Activated CD8-positive, alpha-beta memory T cell treated with anti-CD3 and anti-CD28 coated beads, Interleukin-2, amount 10 ng/mL, durations not matched to agents 7 days and 5 days (primary cell): ENCODE data around the gene KLF8. TPM values are rescaled to one million over a fixed set of nuclear protein-coding genes. Genes with fewer than 3 reads are reported as not detected.
"Not testable (repeated sequence)": the region's sequence is repeated elsewhere in the genome, so short reads cannot be mapped to it uniquely, and the experiment has no call there.

Experiments
- ATAC-seq: fragments of 150-1000 bp; cut with Tn5 transposase; one replicate; pipeline ENCODE4 v1.10.0; 2021; ENCODE audit warnings: moderate library complexity
- CTCF ChIA-PET: fragments of 350-600 bp; sonication (Branson Sonifier 250); formaldehyde crosslinking; loops from one replicate; lab custom pipeline; 2021; ENCODE audit warnings: antibody characterized with exemption; lab: Charles Lee
- DNase-seq: peaks from one replicate; pipeline ENCODE4 v3.0.0-alpha.2; 2020
- H3K27ac Mint-ChIP-seq: one replicate; pipeline ENCODE4 v1.8.0; 2021; ENCODE audit warnings: mild to moderate bottlenecking, mixed read lengths
- H3K27me3 Mint-ChIP-seq: one replicate; pipeline ENCODE4 v1.8.0; 2021; ENCODE audit warnings: mixed read lengths
- H3K36me3 Mint-ChIP-seq: one replicate; pipeline ENCODE4 v1.8.0; 2021; ENCODE audit warnings: mild to moderate bottlenecking, mixed read lengths
- H3K4me1 Mint-ChIP-seq: one replicate; pipeline ENCODE4 v1.8.0; 2021; ENCODE audit warnings: mixed read lengths
- H3K4me3 Mint-ChIP-seq: one replicate; pipeline ENCODE4 v1.8.0; 2021; ENCODE audit warnings: mild to moderate bottlenecking, moderate library complexity, mixed read lengths
- H3K9me3 Mint-ChIP-seq: one replicate; pipeline ENCODE4 v1.8.0; 2022; ENCODE audit warnings: low read depth, mixed read lengths
- total RNA-seq, 2 experiments: library from RNA; stranded (reverse); gene quantifications; one replicate each; pipeline ENCODE4 v1.2.3, GENCODE V29; 2021

Gene KLF8
- 1 to 10 TPM; 2.5 to 3.4 TPM for total RNA-seq

GRCh38 chrX:56232221-56233082 is at the start of gene KLF8:
Gene KLF8 (plus strand): TSS chrX:56232356. CDS start chrX:56233335, 979 bp downstream.
- H3K4me3 Mint-ChIP-seq: peak within 1 kb of the TSS; percentile 70
- DNase-seq: peak; percentile 52
- H3K36me3 Mint-ChIP-seq: peaks cover 2% of the 10 kb centered on the region
- H3K27ac Mint-ChIP-seq: no peak within 1 kb of the TSS
- ATAC-seq: peak; percentile 90
- peaks cover 6% of the 10 kb centered on the region for H3K4me1 Mint-ChIP-seq
- CTCF ChIA-PET: interaction anchor here (1.2 to 3.2 kb wide), 2 partner anchors 10 to 16 kb away, joined by 3 to 15 read pairs; no protein-coding TSS in a partner anchor
- H3K27me3 Mint-ChIP-seq: peaks cover 6% of the 10 kb centered on the region
- H3K9me3 Mint-ChIP-seq: no peaks in the 10 kb centered on the region

DNA sequence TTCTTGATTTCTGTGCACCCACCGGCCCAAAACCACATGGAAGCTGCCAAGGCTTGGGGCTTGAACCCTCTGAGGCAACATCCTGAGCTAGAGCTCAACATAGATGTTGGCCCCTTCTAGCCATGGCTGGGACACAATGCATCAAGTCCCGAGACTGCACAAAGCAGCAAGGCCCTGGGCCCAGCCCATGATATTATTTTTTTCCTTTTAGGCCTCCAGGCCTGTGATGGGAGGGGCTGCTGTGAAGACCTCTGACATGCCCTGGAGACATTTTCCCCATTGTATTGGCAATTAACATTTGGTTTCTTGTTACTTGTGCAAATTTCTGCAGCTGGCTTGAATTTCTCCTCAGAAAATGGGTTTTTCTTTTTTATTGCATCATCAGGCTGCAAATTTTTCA is 25.2 kb upstream of the KLF8 start:
- H3K9me3 Mint-ChIP-seq, H3K4me1 Mint-ChIP-seq, ATAC-seq, H3K36me3 Mint-ChIP-seq, CTCF ChIA-PET, H3K27me3 Mint-ChIP-seq, DNase-seq, H3K4me3 Mint-ChIP-seq, H3K27ac Mint-ChIP-seq: not testable (repeated sequence)

- H3K27me3 Mint-ChIP-seq: no peaks in the 10 kb centered on the region
- H3K27ac Mint-ChIP-seq: no peak overlapping the region
- CTCF ChIA-PET: no interaction called here
- no peak for ATAC-seq
- no peaks in the 10 kb centered on the region for H3K36me3 Mint-ChIP-seq
- DNase-seq: no peak
- no peak overlapping the region for H3K4me3 Mint-ChIP-seq
- H3K9me3 Mint-ChIP-seq: no peaks in the 10 kb centered on the region
- H3K4me1 Mint-ChIP-seq: no peaks in the 10 kb centered on the region
Measured at GRCh38 chrX:56211701-56212100, 20.5 kb upstream of the KLF8 start.

DNA sequence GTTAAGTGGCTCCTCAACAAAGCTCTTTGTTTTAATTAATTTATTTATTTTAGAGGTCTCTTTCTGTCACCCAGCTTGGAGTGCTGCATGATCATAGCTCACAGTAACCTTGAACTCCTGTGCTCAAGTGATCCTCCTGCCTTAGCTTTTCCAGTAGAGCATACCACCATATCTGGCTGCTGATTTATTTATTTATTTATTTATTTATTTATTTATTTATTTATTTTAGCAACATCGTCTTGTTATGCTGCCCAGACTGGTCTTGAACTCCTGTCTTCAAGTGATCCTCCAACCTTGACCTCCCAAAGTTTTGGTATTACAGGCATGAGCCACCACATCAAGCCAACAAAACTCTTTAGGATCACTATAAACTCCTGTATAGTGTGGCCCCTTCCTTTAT is 15.8 kb upstream of the KLF8 start:
- no peaks in the 10 kb centered on the region for H3K27me3 Mint-ChIP-seq
- no peaks in the 10 kb centered on the region for H3K36me3 Mint-ChIP-seq
- CTCF ChIA-PET: no interaction called here
- ATAC-seq: no peak
- no peak for DNase-seq
- H3K4me3 Mint-ChIP-seq: no peak overlapping the region
- H3K4me1 Mint-ChIP-seq: no peaks in the 10 kb centered on the region
- no peak overlapping the region for H3K27ac Mint-ChIP-seq
- H3K9me3 Mint-ChIP-seq: no peaks in the 10 kb centered on the region

- DNase-seq (no peak), ATAC-seq (no peak)
- Mint-ChIP-seq H3K4me3 (no peak overlapping the region), H3K27me3 (no peaks in the 10 kb centered on the region), H3K27ac (no peak overlapping the region), H3K9me3 (no peaks in the 10 kb centered on the region), H3K4me1 (no peaks in the 10 kb centered on the region), H3K36me3 (no peaks in the 10 kb centered on the region)
- CTCF ChIA-PET: interaction anchor here (1.1 to 1.3 kb wide), 2 partner anchors 28 to 508 kb away, joined by 3 to 4 read pairs; no protein-coding TSS in a partner anchor
Measured at GRCh38 chrX:56219700-56220099, 12.5 kb upstream of the KLF8 start.

DNA sequence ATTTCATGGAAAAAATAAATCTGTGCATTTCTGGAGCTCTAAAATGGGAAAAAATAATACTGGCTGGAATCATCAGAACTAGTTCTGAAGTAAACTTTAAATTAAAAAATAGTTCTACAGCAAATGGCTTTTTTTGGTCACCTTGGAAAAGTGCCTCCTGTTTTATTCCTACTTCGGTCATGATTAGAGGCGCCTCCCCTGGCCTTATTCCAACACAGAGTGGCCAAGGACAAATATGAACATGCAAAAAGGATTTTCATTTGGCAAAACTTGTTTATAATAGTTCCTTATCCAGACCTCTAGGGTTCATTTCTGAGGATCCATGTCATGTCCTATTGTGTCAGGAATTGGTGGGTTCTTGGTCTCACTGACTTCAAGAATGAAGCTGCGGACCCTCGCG is 11.1 kb upstream of the KLF8 start:
- H3K4me3 Mint-ChIP-seq: no peak overlapping the region
- no peaks in the 10 kb centered on the region for H3K4me1 Mint-ChIP-seq
- CTCF ChIA-PET: interaction anchor here (1.7 kb wide), 1 partner anchor 26 kb away, joined by 3 read pairs; no protein-coding TSS in a partner anchor
- no peaks in the 10 kb centered on the region for H3K36me3 Mint-ChIP-seq
- H3K27ac Mint-ChIP-seq: no peak overlapping the region
- DNase-seq (no peak), ATAC-seq (no peak)
- no peaks in the 10 kb centered on the region for H3K9me3 Mint-ChIP-seq
- H3K27me3 Mint-ChIP-seq: no peaks in the 10 kb centered on the region

DNA sequence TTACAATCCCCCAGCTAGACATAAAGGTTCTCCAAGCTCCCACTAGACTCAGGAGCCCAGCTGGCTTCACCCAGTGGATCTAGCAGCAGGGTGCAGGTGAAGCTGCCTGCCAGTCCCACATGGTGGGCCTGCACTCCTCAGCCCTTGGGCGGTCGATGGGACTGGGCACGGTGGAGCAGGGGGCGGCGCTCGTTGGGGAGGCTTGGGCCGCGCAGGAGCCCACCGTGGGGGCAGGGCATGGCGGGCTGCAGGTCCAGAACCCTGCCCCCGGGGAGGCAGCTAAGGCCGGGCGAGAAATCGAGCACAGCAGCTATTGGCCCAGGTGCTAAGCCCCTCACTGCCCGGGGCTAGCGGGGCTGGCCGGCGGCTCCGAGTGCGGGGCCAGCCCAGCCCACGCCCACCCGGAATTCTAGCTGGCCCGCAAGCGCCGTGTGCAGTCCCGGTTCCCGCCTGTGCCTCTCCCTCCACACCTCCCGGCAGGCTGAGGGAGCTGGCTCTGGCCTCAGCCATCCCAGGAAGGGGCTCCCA is 9.6 kb upstream of the KLF8 start:
- H3K36me3 Mint-ChIP-seq: no peaks in the 10 kb centered on the region
- no peaks in the 10 kb centered on the region for H3K4me1 Mint-ChIP-seq
- CTCF ChIA-PET: interaction anchor here (1.4 to 1.7 kb wide), 2 partner anchors 10 to 25 kb away, joined by 3 read pairs; no protein-coding TSS in a partner anchor
- ATAC-seq: no peak
- no peaks in the 10 kb centered on the region for H3K9me3 Mint-ChIP-seq
- no peak overlapping the region for H3K4me3 Mint-ChIP-seq
- H3K27ac Mint-ChIP-seq: no peak overlapping the region
- DNase-seq: no peak
- H3K27me3 Mint-ChIP-seq: no peaks in the 10 kb centered on the region

DNA sequence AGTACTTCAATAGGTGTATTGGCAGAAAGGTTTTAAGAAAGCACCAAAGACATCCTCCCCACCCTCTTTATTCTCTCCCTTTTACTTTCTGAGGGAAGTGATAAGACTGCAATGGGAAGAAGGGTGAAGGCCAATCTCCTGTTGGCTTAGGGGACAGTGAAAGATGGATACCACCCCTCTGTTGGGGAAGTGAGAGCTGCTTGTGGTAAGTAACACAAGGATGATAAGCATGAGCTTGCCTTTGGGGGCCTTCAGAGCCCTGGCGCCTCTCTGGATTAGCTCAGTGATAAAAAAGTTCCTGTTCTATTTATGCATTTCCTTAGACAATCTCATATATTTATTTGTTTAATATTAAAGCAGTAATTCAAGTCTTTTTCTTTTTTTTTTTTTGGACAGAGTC is 5.2 kb upstream of the KLF8 start:
- Mint-ChIP-seq H3K27ac (no peak overlapping the region), H3K4me3 (no peak overlapping the region), H3K36me3 (no peaks in the 10 kb centered on the region), H3K9me3 (no peaks in the 10 kb centered on the region), H3K4me1 (peaks cover 3% of the 10 kb centered on the region), H3K27me3 (peaks cover 6% of the 10 kb centered on the region)
- CTCF ChIA-PET: no interaction called here
- no peak for ATAC-seq
- DNase-seq: no peak

GRCh38 chrX:56228914-56229313 is 3.2 kb upstream of the KLF8 start:
- ATAC-seq: no peak
- H3K4me3 Mint-ChIP-seq: no peak overlapping the region
- peaks cover 6% of the 10 kb centered on the region for H3K4me1 Mint-ChIP-seq
- CTCF ChIA-PET: no interaction called here
- no peak overlapping the region for H3K27ac Mint-ChIP-seq
- H3K9me3 Mint-ChIP-seq: no peaks in the 10 kb centered on the region
- no peaks in the 10 kb centered on the region for H3K36me3 Mint-ChIP-seq
- peaks cover 6% of the 10 kb centered on the region for H3K27me3 Mint-ChIP-seq
- no peak for DNase-seq

DNA sequence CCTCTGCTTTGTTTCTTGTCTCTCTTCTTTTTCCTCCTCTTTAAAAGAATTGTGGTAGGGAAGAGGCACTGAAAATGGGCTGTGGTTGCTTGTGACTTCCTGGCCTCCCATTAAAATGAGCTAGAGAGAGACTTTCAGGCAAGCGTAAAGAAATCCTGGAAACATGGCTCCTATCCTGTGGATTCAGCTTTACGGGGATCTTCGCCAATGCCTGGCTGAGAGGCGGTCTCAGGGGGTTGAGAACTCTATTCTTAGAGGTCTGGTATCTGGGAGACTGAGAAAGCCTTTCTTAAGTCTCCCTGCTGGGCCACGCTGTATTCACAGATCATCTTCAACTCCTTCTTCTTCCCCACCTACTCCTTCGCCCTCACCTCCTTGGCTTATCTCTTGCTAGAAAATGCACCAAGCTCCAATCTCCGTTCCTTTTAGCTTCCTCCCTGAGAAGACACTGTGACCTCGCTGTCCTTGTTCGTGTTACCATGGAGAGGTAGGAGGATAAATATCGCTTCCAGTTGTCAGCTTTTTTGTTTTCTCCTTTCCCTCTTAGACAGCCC is 542 bp upstream of the KLF8 start:
- no peaks in the 10 kb centered on the region for H3K9me3 Mint-ChIP-seq
- H3K4me3 Mint-ChIP-seq: peak overlapping the region; percentile 70
- no peak for ATAC-seq
- CTCF ChIA-PET: no interaction called here
- H3K4me1 Mint-ChIP-seq: peaks cover 6% of the 10 kb centered on the region
- H3K27ac Mint-ChIP-seq: no peak overlapping the region
- no peak for DNase-seq
- H3K36me3 Mint-ChIP-seq: peaks cover 2% of the 10 kb centered on the region
- peaks cover 6% of the 10 kb centered on the region for H3K27me3 Mint-ChIP-seq

DNA sequence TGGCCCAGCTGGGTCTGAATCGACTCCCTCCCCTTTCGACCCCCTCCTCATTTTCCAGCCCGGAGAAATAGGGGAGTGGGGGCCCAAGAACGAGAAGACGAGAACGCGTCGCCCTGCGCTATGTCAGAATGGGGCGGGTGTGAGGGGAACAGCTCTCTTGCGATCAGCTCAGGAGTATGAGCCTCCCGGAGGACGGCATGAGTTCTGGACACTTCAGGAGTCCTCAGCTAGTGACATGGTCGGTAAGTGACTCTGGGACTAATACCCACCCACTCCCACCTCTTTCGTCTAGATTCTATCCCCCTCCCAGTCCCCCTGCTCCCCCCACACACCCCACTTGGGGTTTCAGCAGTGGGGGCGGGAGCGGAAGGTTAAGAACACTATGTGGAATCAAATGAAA is 944 bp downstream of the KLF8 start:
- Mint-ChIP-seq H3K27me3 (peaks cover 6% of the 10 kb centered on the region), H3K9me3 (no peaks in the 10 kb centered on the region), H3K4me3 (peak overlapping the region; percentile 70), H3K27ac (no peak overlapping the region), H3K36me3 (peaks cover 2% of the 10 kb centered on the region), H3K4me1 (peaks cover 6% of the 10 kb centered on the region)
- ATAC-seq: no peak
- DNase-seq: no peak
- CTCF ChIA-PET: interaction anchor here (1.1 to 3.2 kb wide), 3 partner anchors 11 to 494 kb away, joined by 3 to 15 read pairs (median 3); no protein-coding TSS in a partner anchor

- Mint-ChIP-seq H3K9me3 (no peaks in the 10 kb centered on the region), H3K4me3 (peak overlapping the region; percentile 70), H3K4me1 (peaks cover 6% of the 10 kb centered on the region), H3K27ac (no peak overlapping the region), H3K36me3 (peaks cover 2% of the 10 kb centered on the region), H3K27me3 (peaks cover 6% of the 10 kb centered on the region)
- ATAC-seq (peak; percentile 39), DNase-seq (peak; percentile 37)
- CTCF ChIA-PET: interaction anchor here (1.1 to 3.2 kb wide), 2 partner anchors 15 to 493 kb away, joined by 3 to 15 read pairs; no protein-coding TSS in a partner anchor
Measured at GRCh38 chrX:56233682-56234081, 1.5 kb downstream of the KLF8 start.

GRCh38 chrX:56248492-56248891 is 16.3 kb downstream of the KLF8 start:
- Mint-ChIP-seq H3K36me3 (no peaks in the 10 kb centered on the region), H3K9me3 (no peaks in the 10 kb centered on the region), H3K4me1 (peaks cover 3% of the 10 kb centered on the region), H3K27ac (no peak overlapping the region), H3K27me3 (no peaks in the 10 kb centered on the region), H3K4me3 (no peak overlapping the region)
- peak; percentile 63 for ATAC-seq
- CTCF ChIA-PET: interaction anchor here (0.7 to 3.3 kb wide), 8 partner anchors 9 to 1114 kb away, joined by 3 to 15 read pairs (median 3); partner anchors contain the start of gene KLF8
- peak; percentile 63 for DNase-seq
